RWPE1 (cell line): Measurements from ENCODE around the gene ZKSCAN5.
"Not testable (repeated sequence)": the region's sequence is repeated elsewhere in the genome, so short reads cannot be mapped to it uniquely, and the experiment has no call there.

ENCODE experiments used
- CTCF ChIA-PET: fragments of 350-600 bp; sonication (Branson Sonifier 250); formaldehyde crosslinking; extraction: SDS; loops from one replicate; lab custom pipeline; 2021; lab: Yijun Ruan, JAX
- POLR2A ChIA-PET: fragments of 400-600 bp; formaldehyde crosslinking; extraction: SDS; loops from one replicate; lab custom pipeline; 2020; ENCODE audit warnings: antibody characterized with exemption; ENCODE audit not compliant: low non-redundant PET; lab: Yijun Ruan, JAX
- DNase-seq: peaks from one replicate; pipeline ENCODE4 v3.0.0; 2012; ENCODE audit warnings: low spot score
- H3K27ac ChIP-seq: fragments of 450-650 bp; 2 replicates; pipeline ENCODE4 v1.5.1; 2017
- CTCF ChIP-seq: fragments of 450-650 bp; conservative IDR thresholded peaks from 2 replicates; pipeline ENCODE4 v1.5.1; 2017; ENCODE audit warnings: low read depth, mild to moderate bottlenecking

The ZKSCAN5 gene

DNA sequence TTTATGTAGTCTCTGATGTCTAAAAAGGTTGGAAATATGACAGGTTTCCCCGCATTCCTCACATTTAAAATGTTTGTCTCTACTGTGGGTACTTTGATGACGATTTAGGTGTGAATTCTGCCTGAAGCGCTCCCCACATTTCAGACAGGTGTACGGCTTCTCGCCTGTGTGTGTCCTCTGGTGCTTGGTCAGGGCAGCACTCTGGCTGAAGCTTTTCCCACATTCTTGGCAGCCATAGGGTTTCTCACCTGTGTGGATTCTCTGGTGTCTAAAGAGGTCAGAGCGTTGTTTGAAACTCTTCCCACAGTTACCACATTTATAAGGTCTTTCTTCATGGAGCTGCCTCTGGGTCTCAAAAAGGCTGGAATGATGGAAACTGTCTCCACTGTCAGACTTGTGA, 10.6 kb upstream of the ZKSCAN5 start:
- POLR2A ChIA-PET: no interaction called here
- CTCF ChIA-PET: no interaction called here
- H3K27ac ChIP-seq: no peak overlapping the region
- DNase-seq: no peak
- no peak for TF ChIP-seq CTCF

- no peak overlapping the region for H3K27ac ChIP-seq
- POLR2A ChIA-PET: no interaction called here
- CTCF ChIA-PET: interaction anchor here (0.7 kb wide), 1 partner anchor 48 kb away, joined by 4 read pairs; no protein-coding TSS in a partner anchor
- TF ChIP-seq CTCF: no peak
- DNase-seq: no peak
Observed at GRCh38 chr7:99497766-99498545, 6.5 kb upstream of the ZKSCAN5 start.

GRCh38 chr7:99498546-99498944, 5.9 kb upstream of the ZKSCAN5 start:
- CTCF ChIA-PET: no interaction called here
- TF ChIP-seq CTCF: no peak
- H3K27ac ChIP-seq: peak overlapping the region; percentile 92
- POLR2A ChIA-PET: no interaction called here
- no peak for DNase-seq

GRCh38 chr7:99499371-99499720, 5.1 kb upstream of the ZKSCAN5 start:
- POLR2A ChIA-PET: no interaction called here
- H3K27ac ChIP-seq: peak overlapping the region; percentile 92
- no peak for DNase-seq
- CTCF ChIA-PET: interaction anchor here (0.6 kb wide), 1 partner anchor 39 kb away, joined by 3 read pairs; no protein-coding TSS in a partner anchor
- TF ChIP-seq CTCF: no peak

GRCh38 chr7:99499721-99500636, 4.5 kb upstream of the ZKSCAN5 start, which contains the start of gene ZNF394:
ZNF394 (minus strand) TSS chr7:99500281; CDS start chr7:99500093, 188 bp downstream.
- ChIA-PET CTCF (interaction anchor here (0.6 to 1.2 kb wide), 3 partner anchors 13 to 552 kb away, joined by 3 to 5 read pairs (median 4); no protein-coding TSS in a partner anchor), POLR2A (interaction anchor here (0.8 to 0.9 kb wide), 2 partner anchors 58 to 117 kb away, joined by 3 to 4 read pairs; partner anchors contain the start of genes ZNF655 and ZSCAN25)
- DNase-seq: peak; percentile 91
- TF ChIP-seq CTCF: no peak
- peak within 1 kb of the TSS; percentile 92 for H3K27ac ChIP-seq

DNA sequence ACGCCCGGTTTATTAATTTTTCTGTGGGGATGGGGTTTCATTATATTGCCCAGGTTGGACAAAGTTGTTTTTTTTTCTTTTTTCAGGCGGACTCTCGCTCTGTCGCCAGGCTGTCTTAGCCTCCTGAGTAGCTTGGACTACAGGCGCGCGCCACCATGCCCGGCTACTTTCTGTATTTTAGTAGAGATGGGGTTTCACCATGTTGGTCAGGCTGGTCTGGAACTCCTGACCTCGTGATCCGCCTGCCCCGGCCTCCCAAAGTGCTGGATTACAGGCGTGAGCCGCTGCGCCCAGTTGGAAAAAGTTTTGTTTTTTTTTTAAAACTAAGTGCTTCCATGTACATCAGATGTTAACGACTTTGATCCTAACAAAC, 3.8 kb upstream of the ZKSCAN5 start:
- ChIA-PET CTCF (interaction anchor here (1.2 kb wide), 1 partner anchor 14 kb away, joined by 4 read pairs; no protein-coding TSS in a partner anchor), POLR2A (interaction anchor here (0.9 kb wide), 1 partner anchor 58 kb away, joined by 3 read pairs; the partner anchor contains the start of gene ZNF655)
- no peak for DNase-seq
- no peak for TF ChIP-seq CTCF
- peak overlapping the region; percentile 92 for H3K27ac ChIP-seq

DNA sequence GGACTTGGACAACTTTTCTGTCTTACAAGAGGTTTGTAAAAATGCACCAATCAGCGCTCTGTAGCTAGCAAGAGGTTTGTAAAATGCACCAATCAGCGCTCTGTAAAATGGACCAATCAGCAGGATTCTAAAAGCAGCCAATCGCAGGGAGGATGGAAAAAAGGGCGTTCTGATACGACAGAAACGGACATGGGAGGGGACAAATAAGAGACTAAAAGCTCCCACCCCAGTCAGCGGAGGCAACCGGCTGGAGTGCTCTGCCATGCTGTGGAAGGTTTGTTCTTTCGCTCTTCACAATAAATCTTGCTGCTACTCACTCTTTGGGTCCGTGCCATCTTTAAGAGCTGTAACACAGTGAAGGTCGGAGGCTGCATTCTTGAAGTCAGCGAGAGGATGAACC, 3.2 kb upstream of the ZKSCAN5 start:
- H3K27ac ChIP-seq: peak overlapping the region; percentile 92
- POLR2A ChIA-PET, DNase-seq, CTCF ChIA-PET: not testable (repeated sequence)
